ENCODE data around the gene CYSTM1. TPM values are rescaled to one million over a fixed set of nuclear protein-coding genes. Genes with fewer than 3 reads are reported as not detected.

CYSTM1 gene
- total and polyA plus RNA-seq, 2 of the 8 experiments (the other 6 are each of a cell fraction or from before 2014, with no cell fraction given), result 25.0 to 47.8 TPM

DNA sequence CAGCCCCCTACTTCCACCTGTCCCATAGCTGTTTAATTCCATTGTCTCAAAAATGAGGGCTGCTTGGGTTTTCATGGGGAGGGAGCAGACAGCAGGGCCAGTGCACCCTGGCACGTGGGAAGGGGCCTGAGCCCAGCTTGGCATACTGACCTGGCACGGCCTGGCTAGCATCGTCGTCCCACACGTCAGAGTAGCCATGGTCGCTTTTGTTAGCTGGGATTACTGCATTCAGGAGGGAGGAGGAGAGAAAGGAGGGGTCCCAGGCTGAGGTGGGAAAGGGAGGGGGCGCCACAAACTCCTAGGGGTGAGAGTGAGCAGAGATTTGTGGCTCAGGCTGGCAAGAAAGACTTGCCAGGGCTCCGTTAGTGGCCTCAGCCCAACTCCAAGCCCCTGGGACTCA is 21.1 kb upstream of the CYSTM1 start (continued):
- TF ChIP-seq, protein P1, sequence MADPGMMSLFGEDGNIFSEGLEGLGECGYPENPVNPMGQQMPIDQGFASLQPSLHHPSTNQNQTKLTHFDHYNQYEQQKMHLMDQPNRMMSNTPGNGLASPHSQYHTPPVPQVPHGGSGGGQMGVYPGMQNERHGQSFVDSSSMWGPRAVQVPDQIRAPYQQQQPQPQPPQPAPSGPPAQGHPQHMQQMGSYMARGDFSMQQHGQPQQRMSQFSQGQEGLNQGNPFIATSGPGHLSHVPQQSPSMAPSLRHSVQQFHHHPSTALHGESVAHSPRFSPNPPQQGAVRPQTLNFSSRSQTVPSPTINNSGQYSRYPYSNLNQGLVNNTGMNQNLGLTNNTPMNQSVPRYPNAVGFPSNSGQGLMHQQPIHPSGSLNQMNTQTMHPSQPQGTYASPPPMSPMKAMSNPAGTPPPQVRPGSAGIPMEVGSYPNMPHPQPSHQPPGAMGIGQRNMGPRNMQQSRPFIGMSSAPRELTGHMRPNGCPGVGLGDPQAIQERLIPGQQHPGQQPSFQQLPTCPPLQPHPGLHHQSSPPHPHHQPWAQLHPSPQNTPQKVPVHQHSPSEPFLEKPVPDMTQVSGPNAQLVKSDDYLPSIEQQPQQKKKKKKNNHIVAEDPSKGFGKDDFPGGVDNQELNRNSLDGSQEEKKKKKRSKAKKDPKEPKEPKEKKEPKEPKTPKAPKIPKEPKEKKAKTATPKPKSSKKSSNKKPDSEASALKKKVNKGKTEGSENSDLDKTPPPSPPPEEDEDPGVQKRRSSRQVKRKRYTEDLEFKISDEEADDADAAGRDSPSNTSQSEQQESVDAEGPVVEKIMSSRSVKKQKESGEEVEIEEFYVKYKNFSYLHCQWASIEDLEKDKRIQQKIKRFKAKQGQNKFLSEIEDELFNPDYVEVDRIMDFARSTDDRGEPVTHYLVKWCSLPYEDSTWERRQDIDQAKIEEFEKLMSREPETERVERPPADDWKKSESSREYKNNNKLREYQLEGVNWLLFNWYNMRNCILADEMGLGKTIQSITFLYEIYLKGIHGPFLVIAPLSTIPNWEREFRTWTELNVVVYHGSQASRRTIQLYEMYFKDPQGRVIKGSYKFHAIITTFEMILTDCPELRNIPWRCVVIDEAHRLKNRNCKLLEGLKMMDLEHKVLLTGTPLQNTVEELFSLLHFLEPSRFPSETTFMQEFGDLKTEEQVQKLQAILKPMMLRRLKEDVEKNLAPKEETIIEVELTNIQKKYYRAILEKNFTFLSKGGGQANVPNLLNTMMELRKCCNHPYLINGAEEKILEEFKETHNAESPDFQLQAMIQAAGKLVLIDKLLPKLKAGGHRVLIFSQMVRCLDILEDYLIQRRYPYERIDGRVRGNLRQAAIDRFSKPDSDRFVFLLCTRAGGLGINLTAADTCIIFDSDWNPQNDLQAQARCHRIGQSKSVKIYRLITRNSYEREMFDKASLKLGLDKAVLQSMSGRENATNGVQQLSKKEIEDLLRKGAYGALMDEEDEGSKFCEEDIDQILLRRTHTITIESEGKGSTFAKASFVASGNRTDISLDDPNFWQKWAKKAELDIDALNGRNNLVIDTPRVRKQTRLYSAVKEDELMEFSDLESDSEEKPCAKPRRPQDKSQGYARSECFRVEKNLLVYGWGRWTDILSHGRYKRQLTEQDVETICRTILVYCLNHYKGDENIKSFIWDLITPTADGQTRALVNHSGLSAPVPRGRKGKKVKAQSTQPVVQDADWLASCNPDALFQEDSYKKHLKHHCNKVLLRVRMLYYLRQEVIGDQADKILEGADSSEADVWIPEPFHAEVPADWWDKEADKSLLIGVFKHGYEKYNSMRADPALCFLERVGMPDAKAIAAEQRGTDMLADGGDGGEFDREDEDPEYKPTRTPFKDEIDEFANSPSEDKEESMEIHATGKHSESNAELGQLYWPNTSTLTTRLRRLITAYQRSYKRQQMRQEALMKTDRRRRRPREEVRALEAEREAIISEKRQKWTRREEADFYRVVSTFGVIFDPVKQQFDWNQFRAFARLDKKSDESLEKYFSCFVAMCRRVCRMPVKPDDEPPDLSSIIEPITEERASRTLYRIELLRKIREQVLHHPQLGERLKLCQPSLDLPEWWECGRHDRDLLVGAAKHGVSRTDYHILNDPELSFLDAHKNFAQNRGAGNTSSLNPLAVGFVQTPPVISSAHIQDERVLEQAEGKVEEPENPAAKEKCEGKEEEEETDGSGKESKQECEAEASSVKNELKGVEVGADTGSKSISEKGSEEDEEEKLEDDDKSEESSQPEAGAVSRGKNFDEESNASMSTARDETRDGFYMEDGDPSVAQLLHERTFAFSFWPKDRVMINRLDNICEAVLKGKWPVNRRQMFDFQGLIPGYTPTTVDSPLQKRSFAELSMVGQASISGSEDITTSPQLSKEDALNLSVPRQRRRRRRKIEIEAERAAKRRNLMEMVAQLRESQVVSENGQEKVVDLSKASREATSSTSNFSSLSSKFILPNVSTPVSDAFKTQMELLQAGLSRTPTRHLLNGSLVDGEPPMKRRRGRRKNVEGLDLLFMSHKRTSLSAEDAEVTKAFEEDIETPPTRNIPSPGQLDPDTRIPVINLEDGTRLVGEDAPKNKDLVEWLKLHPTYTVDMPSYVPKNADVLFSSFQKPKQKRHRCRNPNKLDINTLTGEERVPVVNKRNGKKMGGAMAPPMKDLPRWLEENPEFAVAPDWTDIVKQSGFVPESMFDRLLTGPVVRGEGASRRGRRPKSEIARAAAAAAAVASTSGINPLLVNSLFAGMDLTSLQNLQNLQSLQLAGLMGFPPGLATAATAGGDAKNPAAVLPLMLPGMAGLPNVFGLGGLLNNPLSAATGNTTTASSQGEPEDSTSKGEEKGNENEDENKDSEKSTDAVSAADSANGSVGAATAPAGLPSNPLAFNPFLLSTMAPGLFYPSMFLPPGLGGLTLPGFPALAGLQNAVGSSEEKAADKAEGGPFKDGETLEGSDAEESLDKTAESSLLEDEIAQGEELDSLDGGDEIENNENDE (IDR thresholded peaks at IDR 0.05; ENCODE audit: insufficient replicate concordance, low read length), result no peak
- no peak for TF ChIP-seq ZNF274 (IDR thresholded peaks at IDR 0.05; ENCODE audit: borderline replicate concordance, extremely low read depth, low read length)
- TF ChIP-seq JUN (IDR thresholded peaks at IDR 0.05; ENCODE audit: low read depth, low read length), result no peak

Data from H1 (cell line).